Stomach (tissue), 9 donors: ENCODE measurements around the gene UGGT2. TPM values are rescaled to one million over a fixed set of nuclear protein-coding genes. Genes with fewer than 3 reads are reported as not detected.

Experiments
- DNase-seq, 2 donors: peaks; one replicate each; pipeline versions ENCODE4 v3.0.0 to v3.0.0-alpha.2; 2013 to 2019
- H3K27ac ChIP-seq, 5 donors: fragments of 200-600 bp in 4 of 5; sonication (generic) in 4 of 5; one replicate each; pipeline ENCODE4 v1.5.1; 2013 to 2019; ENCODE audit warnings: mild to moderate bottlenecking in 1 of 5, moderate library complexity in 1 of 5
- H3K27me3 ChIP-seq, 3 donors: fragments of 200-600 bp; sonication (generic); one replicate each; pipeline ENCODE4 v1.5.1; 2017 to 2019; ENCODE audit warnings: mixed run types in 1 of 3
- H3K36me3 ChIP-seq, 4 donors: fragments of 200-600 bp; sonication (generic); 1 replicate in 3 of 4; 2 replicates in 1 of 4; pipeline ENCODE4 v1.5.1; 2016 to 2019
- H3K4me1 ChIP-seq, 4 donors: fragments of 200-600 bp; sonication (generic); one replicate each; pipeline ENCODE4 v1.5.1; 2016 to 2019
- H3K4me3 ChIP-seq, 4 donors: fragments of 200-600 bp; sonication (generic) in 3 of 4; one replicate each; pipeline ENCODE4 v1.5.1; 2016 to 2019; ENCODE audit warnings: mild to moderate bottlenecking in 1 of 4
- H3K9me3 ChIP-seq, 4 donors: fragments of 200-600 bp; sonication (generic); one replicate each; pipeline ENCODE4 v1.5.1; 2016 to 2019
- CTCF ChIP-seq, 7 experiments: fragments of 450-650 bp in 4 of 7; fragments of 200-600 bp in 3 of 7; sonication (generic) in 3 of 7; IDR thresholded peaks; one replicate each; pipeline ENCODE4 v1.5.1; 2016 to 2019; ENCODE audit warnings: antibody characterized with exemption in 7 of 7, control low read depth in 2 of 7, mild to moderate bottlenecking in 1 of 7
- EP300 ChIP-seq: sonication (generic); formaldehyde crosslinking; IDR thresholded peaks from one replicate; pipeline ENCODE4 v1.6.1; 2017; ENCODE audit warnings: antibody characterized with exemption
- POLR2A ChIP-seq, 4 donors: fragments of 450-650 bp; IDR thresholded peaks; one replicate each; pipeline ENCODE4 v1.6.1; 2016; ENCODE audit warnings: antibody characterized with exemption in 4 of 4, control low read depth in 2 of 4, mild to moderate bottlenecking in 1 of 4, moderate library complexity in 1 of 4
- POLR2AphosphoS5 ChIP-seq, 3 donors: sonication (generic); formaldehyde crosslinking; IDR thresholded peaks; one replicate each; pipeline ENCODE4 v1.6.1; 2016; ENCODE audit warnings: antibody characterized with exemption in 3 of 3
- WGBS, 5 donors: extraction: QIAGEN DNeasy Blood & Tissue Kit in 3 of 5; methylation state at CpG; one replicate each; pipeline versions ENCODE4 v1.1.5 to v1.1.7; 2013 to 2018; 5-methylcytosine and 5-hydroxymethylcytosine counted together
- intact Hi-C: fragments of 100-400 bp; cut with DNase I; formaldehyde crosslinking; loops from one replicate; pipeline ENCODE4 v1.15.1; 2023; ENCODE audit warnings: low total_unique reads
- polyA plus RNA-seq, 3 donors: library from polyadenylated mRNA; stranded (reverse); fragments of 200-250 nt; gene quantifications; one replicate each; pipeline ENCODE4 v1.2.3, GENCODE V29; 2013
- total RNA-seq, 5 donors: library from RNA; depleted of rRNA; stranded (reverse); fragments of >200 nt; gene quantifications; one replicate each; pipeline versions ENCODE4 v1.1.0 to v1.2.3, GENCODE V29; 2014 to 2016
- donor health status: healthy with polysubstance abuse.
- donor health status: Bipolar disorder and iron deficiency.
- donor health status: healthy.

UGGT2 gene
- total and polyA plus RNA-seq, 8 donors = 2.1 to 140 (median 21.6) TPM

DNA sequence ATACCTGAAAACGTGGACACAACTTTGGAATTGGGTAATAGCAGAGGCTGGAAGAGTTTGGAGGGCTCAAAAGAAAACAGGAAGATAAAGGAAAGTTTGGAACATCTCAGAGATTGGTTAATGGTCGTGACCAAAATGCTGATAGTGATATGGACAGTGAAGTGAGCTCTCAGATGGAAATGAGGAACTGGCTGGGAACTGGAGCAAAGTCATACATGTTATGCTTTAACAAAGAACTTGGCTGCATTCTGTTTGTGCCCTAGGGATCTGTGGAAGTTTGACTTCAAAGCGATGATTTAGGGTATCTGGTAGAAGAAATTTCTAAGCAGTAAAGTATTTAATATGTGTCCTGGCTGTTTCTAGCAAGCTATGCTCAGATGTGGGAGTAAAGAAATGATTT lies 240.1 kb downstream of the UGGT2 start:
- Histone ChIP-seq H3K4me3 (no peak overlapping the region), H3K4me1 (no peaks in the 10 kb centered on the region), H3K27me3 (no peaks in the 10 kb centered on the region), H3K27ac (no peak overlapping the region), H3K9me3 (peaks cover 0 to 28% (median 21%) of the 10 kb centered on the region in 4 donors), H3K36me3 (peaks cover 0 to 53% (median 30%) of the 10 kb centered on the region in 4 donors)
- intact Hi-C loops = no loop called here
- WGBS, 5 donors = 88 to 94% (median 91%) methylated on average over 3 of the region's 3 CpGs
- no peak for DNase-seq
- no peak for TF ChIP-seq CTCF (IDR thresholded peaks at IDR 0.05)
- no peak for TF ChIP-seq POLR2AphosphoS5 (IDR thresholded peaks at IDR 0.05)
- no peak for TF ChIP-seq POLR2A (IDR thresholded peaks at IDR 0.05)
- TF ChIP-seq EP300 = no peak

DNA sequence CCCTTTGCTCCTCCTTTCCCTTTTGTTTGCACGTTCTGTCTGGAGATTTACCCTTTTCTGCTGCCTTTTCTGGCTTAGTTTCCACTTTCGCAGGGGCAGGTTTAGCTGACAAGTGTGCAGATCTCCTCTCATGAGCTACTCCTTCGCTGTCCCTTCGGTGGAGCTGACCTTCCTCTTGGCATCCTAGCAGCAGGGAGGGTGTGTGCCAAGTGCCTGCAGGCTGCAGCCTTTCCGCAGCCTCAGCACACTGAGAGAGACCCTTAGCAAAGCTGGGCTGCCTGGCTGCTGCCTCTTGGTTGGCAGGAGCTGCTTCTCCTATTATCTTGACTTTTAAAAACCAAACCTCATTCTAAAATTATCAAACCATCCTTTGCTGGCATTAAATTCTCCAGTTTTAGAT lies 243.8 kb downstream of the UGGT2 start:
- Histone ChIP-seq H3K4me3 (no peak overlapping the region), H3K27ac (no peak overlapping the region), H3K9me3 (peaks cover 0 to 51% (median 28%) of the 10 kb centered on the region in 4 donors), H3K36me3 (peaks cover 0 to 36% (median 24%) of the 10 kb centered on the region in 4 donors), H3K27me3 (no peaks in the 10 kb centered on the region), H3K4me1 (no peaks in the 10 kb centered on the region)
- WGBS, 5 donors = 89 to 94% (median 92%) methylated on average over 5 of the region's 5 CpGs
- no peak for DNase-seq
- no peak for TF ChIP-seq CTCF (IDR thresholded peaks at IDR 0.05)
- no peak for TF ChIP-seq EP300
- no peak for TF ChIP-seq POLR2AphosphoS5 (IDR thresholded peaks at IDR 0.05)
- TF ChIP-seq POLR2A (IDR thresholded peaks at IDR 0.05) = no peak
- intact Hi-C loops = no loop called here

DNA sequence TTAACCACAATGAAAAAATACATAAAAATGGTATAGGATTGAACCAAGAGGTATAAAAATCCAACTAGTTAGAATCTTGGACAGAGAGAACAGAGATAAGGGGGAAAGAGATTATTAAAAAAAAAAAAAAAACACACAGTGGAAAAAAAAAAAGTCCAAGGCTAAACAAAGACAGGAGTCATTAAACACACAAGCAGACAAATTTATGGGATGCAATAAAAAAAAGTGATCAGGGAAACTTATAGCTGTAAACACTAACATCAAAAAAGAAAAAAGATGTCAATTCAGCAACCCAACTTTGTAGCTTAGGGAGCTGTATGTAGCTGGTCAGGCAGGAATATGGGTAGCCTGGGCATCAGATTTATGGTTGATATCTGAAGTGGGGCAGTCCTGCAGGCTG lies 247.3 kb downstream of the UGGT2 start:
- H3K27ac ChIP-seq = no peak overlapping the region
- H3K4me1 ChIP-seq = no peaks in the 10 kb centered on the region
- H3K9me3 ChIP-seq = peaks cover 0 to 35% (median 15%) of the 10 kb centered on the region in 4 donors
- DNase-seq = no peak
- no peak for TF ChIP-seq CTCF (IDR thresholded peaks at IDR 0.05)
- TF ChIP-seq POLR2A (IDR thresholded peaks at IDR 0.05) = no peak
- no peak for TF ChIP-seq EP300
- no peak for TF ChIP-seq POLR2AphosphoS5 (IDR thresholded peaks at IDR 0.05)
- H3K36me3 ChIP-seq = peaks cover 0 to 15% (median 9%) of the 10 kb centered on the region in 4 donors
- H3K4me3 ChIP-seq = no peak overlapping the region
- intact Hi-C loops = no loop called here
- H3K27me3 ChIP-seq = no peaks in the 10 kb centered on the region

- no peaks in the 10 kb centered on the region for H3K4me1 ChIP-seq
- TF ChIP-seq POLR2A (IDR thresholded peaks at IDR 0.05) (no peak), POLR2AphosphoS5 (IDR thresholded peaks at IDR 0.05) (no peak), CTCF (IDR thresholded peaks at IDR 0.05) (no peak), EP300 (no peak)
- H3K27ac ChIP-seq = no peak overlapping the region
- no peak overlapping the region for H3K4me3 ChIP-seq
- H3K27me3 ChIP-seq = no peaks in the 10 kb centered on the region
- no peak for DNase-seq
- H3K36me3 ChIP-seq = peaks cover 0 to 5% (median 2%) of the 10 kb centered on the region in 4 donors
- intact Hi-C loops = no loop called here
- peaks cover 0 to 19% (median 4%) of the 10 kb centered on the region in 4 donors for H3K9me3 ChIP-seq
- WGBS, 5 donors = 93 to 96% (median 94%) methylated on average over 4 of the region's 4 CpGs
Measured at GRCh38 chr13:95801825-95802224, 251.4 kb downstream of the UGGT2 start.
